Tibial nerve (tissue), 3 donors: Measurements from ENCODE around the gene KCMF1.

Experiments used
- CTCF ChIP-seq, 5 experiments: fragments of 200-600 bp in 3 of 5; fragments of 450-650 bp in 2 of 5; sonication (generic) in 3 of 5; IDR thresholded peaks; one replicate each; pipeline ENCODE4 v1.5.1; 2016 to 2019; ENCODE audit warnings: antibody characterized with exemption in 5 of 5, mild to moderate bottlenecking in 3 of 5, moderate library complexity in 2 of 5
- POLR2A ChIP-seq, 2 donors: fragments of 450-650 bp; IDR thresholded peaks; one replicate each; pipeline ENCODE4 v1.6.1; 2017; ENCODE audit warnings: antibody characterized with exemption in 2 of 2, mild to moderate bottlenecking in 2 of 2, moderate library complexity in 2 of 2

GRCh38 chr2:84924173-84925106 is 46.5 kb upstream of the KCMF1 start:
- no peak for TF ChIP-seq CTCF (IDR thresholded peaks at IDR 0.05)
- TF ChIP-seq POLR2A (IDR thresholded peaks at IDR 0.05) = no peak
